ENCODE measurements around the gene SLC2A14.
"Not testable (repeated sequence)": the region's sequence is repeated elsewhere in the genome, so short reads cannot be mapped to it uniquely, and the experiment has no call there.

SLC2A14 gene

GRCh38 chr12:7872566-7873319, at the start of gene SLC2A14:
Gene SLC2A14 (minus strand): TSS chr12:7872915. CDS start chr12:7869880, 3,035 bp downstream.
- no peak for DNase-seq (ENCODE audit: low read depth)

DNA sequence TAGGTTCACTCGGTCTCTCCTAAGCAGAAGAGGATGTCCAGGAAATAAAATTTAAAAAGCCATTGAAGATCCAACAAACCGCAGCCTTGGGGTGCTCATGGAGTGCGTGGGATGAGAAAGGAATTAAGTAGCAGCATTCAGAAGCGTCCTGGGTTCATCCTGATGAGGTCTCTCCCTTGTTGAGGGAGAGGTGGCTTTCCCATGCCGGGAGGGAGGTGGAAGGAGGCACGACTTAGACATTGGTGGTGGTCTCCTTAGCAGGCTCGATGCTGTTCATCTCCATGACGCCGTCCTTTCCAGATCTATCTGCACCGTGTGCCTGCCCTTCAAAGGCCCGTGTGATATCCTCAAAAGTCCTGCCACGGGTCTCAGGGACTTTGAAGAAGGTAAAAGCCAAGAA, 48.5 kb upstream of the SLC2A14 start:
- not testable (repeated sequence) for DNase-seq (ENCODE audit: low read depth)

DNA sequence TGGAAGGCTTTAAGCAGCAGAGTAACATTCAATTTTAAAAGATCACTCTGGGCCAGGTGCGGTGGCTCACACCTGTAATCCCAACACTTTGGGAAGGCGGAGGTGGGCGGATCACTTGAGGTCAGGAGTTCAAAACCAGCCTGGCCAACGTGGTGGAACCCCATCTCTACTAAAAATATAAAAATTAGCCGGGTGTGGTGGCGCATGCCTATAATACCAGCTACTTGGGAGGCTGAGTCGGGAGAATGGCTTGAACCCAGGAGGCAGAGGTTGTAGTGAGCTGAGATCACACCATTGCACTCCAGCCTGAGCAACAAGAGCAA, 45.5 kb upstream of the SLC2A14 start:
- DNase-seq (ENCODE audit: low read depth) = not testable (repeated sequence)

GRCh38 chr12:7917392-7918267, 44.9 kb upstream of the SLC2A14 start:
- DNase-seq (ENCODE audit: low read depth) = no peak

DNA sequence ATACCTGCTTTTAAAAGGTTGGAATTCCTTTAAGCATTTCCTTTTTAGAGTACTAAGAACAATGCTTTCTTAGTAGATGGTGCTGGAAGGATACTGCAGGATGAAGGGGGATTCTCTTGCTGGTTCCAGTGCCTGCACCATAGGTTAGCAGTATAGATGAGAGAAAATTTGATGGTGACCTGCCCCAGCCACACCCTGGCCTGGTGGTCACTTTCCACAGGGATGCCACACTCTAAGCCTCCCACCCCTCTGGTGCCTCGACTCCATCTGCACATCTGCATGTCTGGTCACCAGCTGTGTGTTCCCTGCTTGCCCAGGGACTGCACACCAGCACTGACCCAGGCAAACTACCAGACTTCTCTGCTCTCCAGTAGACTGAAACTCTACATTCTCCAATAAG, 44.2 kb upstream of the SLC2A14 start:
- DNase-seq (ENCODE audit: low read depth) = no peak

- no peak for DNase-seq (ENCODE audit: low read depth)
Measured at GRCh38 chr12:7915661-7916403, 43.1 kb upstream of the SLC2A14 start.

DNA sequence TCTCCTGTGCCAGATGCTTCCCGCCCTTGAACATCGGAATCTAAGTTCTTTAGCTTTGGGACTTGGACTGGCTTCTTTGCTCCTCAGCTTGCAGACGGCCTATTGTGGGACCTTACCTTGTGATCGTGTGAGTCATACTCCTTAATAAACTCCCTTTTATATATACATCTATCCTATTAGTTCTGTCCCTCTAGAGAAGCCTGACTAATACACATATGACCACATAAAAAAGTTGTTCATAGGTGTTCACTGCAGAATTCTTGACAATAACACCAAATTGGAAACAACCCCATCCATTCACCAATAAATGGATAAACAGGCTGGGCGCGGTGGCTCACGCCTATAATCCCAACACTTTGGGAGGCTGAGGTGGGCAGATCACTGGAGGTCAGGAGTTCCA, 37.4 kb upstream of the SLC2A14 start:
- DNase-seq (ENCODE audit: low read depth) = not testable (repeated sequence)

- peak; percentile 41 for DNase-seq (ENCODE audit: low read depth)
Measured at GRCh38 chr12:7907009-7907408, 34.3 kb upstream of the SLC2A14 start.

DNA sequence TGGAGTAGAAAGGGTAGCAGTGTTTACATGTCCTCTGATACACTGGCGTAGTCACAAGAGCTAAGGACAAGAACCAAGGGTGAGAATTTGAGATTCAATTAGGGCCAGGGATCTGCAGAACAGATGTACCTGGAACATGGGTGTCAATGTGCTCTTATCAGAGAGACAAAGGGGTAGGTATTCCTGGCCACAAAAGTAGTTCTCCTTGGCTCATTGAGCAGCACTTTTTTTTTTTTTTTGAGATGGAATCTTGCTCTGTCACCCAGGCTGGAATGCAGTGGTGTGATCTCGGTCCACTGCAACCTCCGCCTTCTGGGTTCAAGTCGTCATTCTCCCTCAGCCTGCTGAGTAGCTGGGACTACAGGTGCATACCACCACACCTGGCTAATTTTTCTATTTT, 33.6 kb upstream of the SLC2A14 start:
- DNase-seq (ENCODE audit: low read depth) = not testable (repeated sequence)

- DNase-seq (ENCODE audit: low read depth) = not testable (repeated sequence)
Measured at GRCh38 chr12:7905600-7906125, 32.9 kb upstream of the SLC2A14 start.

DNA sequence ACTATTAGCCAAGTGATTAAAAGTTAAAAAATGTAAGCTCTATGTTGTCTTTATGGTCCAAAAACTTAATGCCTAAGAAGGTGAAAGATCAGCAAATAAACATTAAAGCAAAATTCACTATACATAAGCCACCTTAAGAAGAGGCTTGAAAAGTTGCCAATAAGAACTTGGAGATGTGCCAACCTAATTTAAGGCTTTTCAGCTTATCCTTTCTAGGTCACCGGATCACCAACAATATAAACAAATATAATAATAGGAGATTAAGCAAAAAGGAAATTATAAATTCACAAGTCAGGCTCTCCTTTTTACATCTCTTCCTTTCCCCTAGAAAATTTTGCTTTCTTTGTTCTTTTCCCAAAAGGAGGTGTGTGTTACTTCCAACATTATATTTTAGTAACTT, 32.4 kb upstream of the SLC2A14 start:
- no peak for DNase-seq (ENCODE audit: low read depth)

DNA sequence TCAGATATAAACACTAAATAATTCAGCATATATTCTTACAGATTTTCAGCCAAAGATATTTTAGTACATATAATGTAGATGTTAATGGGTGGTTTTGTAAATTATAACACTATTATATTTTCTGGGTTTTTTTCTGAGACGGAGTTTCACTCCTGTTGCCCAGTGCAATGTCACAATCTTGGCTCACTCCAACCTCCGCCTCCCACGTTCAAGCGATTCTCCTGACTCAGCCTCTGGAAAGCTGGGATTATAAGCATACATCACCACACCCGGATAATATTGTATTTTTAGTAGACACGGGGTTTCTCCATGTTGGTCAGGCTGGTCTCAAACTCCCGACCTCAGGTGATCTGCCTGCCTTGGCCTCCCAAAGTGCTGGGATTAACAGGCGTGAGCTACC, 29.7 kb upstream of the SLC2A14 start:
- not testable (repeated sequence) for DNase-seq (ENCODE audit: low read depth)

GRCh38 chr12:7899755-7900154, 27.0 kb upstream of the SLC2A14 start:
- DNase-seq (ENCODE audit: low read depth) = no peak

DNA sequence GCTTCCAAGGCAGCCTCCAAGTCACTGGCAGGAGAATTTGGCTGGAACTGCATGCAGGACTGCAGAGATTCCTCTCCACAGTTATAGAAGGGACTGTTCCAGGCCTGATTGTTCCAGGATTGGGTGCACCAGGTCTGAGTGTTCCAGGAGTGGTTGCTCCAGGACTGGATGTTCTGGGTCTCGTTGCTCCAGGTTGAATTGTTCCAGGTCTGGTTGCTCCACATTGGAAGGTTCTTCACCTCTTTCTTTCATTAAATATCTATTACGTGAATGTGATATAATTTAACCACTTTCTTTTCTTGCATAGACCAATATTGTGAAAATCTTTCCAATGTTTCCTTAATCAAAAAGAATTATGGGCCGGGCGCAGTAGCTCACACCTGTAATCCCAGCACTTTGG, 24.0 kb upstream of the SLC2A14 start:
- not testable (repeated sequence) for DNase-seq (ENCODE audit: low read depth)

DNA sequence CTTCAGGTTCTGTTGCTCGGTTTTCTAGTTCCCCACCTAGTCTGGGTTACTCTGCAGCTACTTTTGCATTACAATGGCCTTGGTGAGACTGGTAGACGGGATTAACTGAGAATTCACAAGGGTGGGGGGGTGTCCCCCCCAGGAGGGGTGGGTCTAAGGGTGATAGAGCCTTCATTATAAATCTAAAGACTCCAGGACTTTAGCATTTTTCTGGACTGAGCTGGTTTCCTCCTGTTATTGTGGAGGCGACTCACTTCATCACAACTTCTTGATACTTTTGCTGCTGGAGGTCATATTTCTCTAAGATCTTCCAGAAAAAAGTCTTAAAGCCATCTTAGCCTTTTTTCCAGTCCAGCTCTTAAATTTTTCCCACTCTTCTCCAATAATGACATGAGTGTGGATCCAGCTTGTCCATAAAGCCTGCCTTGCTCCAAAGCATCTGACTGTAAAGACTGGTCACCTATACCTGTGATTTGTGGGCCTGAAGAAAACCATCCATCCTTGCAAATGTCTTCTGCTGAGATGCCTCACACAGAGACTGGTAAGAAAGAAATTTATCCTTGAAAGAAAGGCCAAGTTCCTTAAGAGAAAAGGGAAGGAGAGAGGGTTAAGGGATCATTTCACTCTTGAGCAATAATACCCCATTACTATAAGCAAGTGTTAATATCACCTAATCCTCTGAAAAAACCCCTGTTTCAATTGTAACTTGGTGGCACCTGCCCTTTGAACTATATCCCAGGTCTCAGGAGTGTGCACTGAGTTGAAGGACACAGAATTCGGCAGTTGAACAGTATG, 19.7 kb upstream of the SLC2A14 start:
- DNase-seq (ENCODE audit: low read depth) = peak; percentile 26

- no peak for DNase-seq (ENCODE audit: low read depth)
Measured at GRCh38 chr12:7884689-7885088, 12.0 kb upstream of the SLC2A14 start.

DNA sequence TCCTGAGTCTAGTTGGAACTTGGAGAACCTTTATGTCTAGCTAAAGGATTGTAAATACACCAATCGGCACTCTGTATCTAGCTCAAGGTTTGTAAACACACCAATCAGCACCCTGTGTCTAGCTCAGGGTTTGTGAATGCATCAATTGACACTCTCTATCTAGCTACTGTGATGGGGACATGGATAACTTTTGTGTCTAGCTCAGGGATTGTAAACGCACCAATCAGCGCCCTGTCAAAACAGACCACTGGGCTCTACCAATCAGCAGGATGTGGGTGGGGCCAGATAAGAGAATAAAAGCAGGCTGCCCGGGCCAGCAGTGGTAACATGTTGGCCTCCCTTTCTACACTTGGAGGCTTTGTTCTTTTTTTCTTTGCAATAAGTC, 9.0 kb upstream of the SLC2A14 start:
- not testable (repeated sequence) for DNase-seq (ENCODE audit: low read depth)

- DNase-seq (ENCODE audit: low read depth) = not testable (repeated sequence)
Measured at GRCh38 chr12:7880952-7881735, 8.4 kb upstream of the SLC2A14 start.

DNA sequence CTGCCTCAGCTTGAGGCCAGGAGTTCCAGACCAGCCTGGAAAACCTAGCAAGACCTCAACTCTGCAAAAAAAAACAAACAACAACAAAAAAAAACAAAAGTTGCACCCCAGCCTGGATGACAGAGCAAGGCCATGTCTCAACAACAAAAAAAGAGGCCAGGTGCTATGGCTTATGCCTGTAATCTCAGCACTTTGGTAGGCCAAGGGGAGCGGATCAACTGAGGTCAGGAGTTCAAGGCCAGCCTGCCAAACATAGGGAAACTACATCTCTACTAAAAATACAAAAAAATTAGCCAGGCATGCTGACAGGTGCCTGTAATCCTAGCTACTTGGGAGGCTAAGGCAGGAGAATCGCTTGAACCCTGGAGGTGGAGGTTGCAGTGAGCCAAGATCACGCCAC, 6.5 kb upstream of the SLC2A14 start:
- no peak for DNase-seq (ENCODE audit: low read depth)

- peak; percentile 39 for DNase-seq (ENCODE audit: low read depth)
Measured at GRCh38 chr12:7877420-7877819, 4.7 kb upstream of the SLC2A14 start.

GRCh38 chr12:7870335-7870734, 2.4 kb downstream of the SLC2A14 start:
- DNase-seq (ENCODE audit: low read depth) = no peak
